OCI-LY7 (cell line): Measurements from ENCODE around the gene CSTB. TPM values are rescaled to one million over a fixed set of nuclear protein-coding genes. Genes with fewer than 3 reads are reported as not detected.

Experiments
- BruUV-seq: library from RNA; stranded (reverse); fragments of 400-500 nt; replicated peaks from 2 replicates; lab custom pipeline; 2021; lab: Mats Ljungman, UMichigan
- CTCF ChIA-PET: fragments of 300-600 bp; sonication (Branson Sonifier 250); formaldehyde crosslinking; loops from one replicate; lab custom pipeline; 2022; ENCODE audit warnings: antibody characterized with exemption; ENCODE audit not compliant: unreplicated experiment; lab: Charles Lee
- POLR2A ChIA-PET: fragments of 300-600 bp; sonication (Branson Sonifier 250); formaldehyde crosslinking; loops from one replicate; lab custom pipeline; 2022; ENCODE audit warnings: antibody characterized with exemption; lab: Charles Lee
- DNase-seq: peaks from one replicate; pipeline ENCODE4 v3.0.0-alpha.2; 2015; ENCODE audit warnings: low spot score
- H2AFZ ChIP-seq: fragments of 200-600 bp; sonication (generic), shearing (Covaris generic); 2 replicates; pipeline ENCODE4 v1.6.1; 2014; ENCODE audit warnings: mild to moderate bottlenecking, antibody characterized with exemption, low read length, moderate library complexity
- H3K27ac ChIP-seq: fragments of 200-600 bp; sonication (generic); 2 replicates; pipeline ENCODE4 v1.5.1; 2014; ENCODE audit warnings: mixed run types, low read depth, mild to moderate bottlenecking, moderate library complexity, low read length, inconsistent platforms; ENCODE audit not compliant: poor library complexity, severe bottlenecking
- H3K36me3 ChIP-seq: fragments of 200-600 bp; sonication (generic); 2 replicates; pipeline ENCODE4 v1.6.1; 2014; ENCODE audit warnings: mild to moderate bottlenecking, antibody characterized with exemption, low read length, moderate library complexity, mixed read lengths; ENCODE audit not compliant: insufficient read depth
- H3K4me1 ChIP-seq: fragments of 200-600 bp; sonication (generic); 2 replicates; pipeline ENCODE4 v1.5.1; 2014; ENCODE audit warnings: mild to moderate bottlenecking, low read length; ENCODE audit not compliant: insufficient read depth, poor library complexity, severe bottlenecking
- H3K4me2 ChIP-seq: fragments of 200-600 bp; sonication (generic); 2 replicates; pipeline ENCODE4 v1.6.1; 2014; ENCODE audit warnings: mild to moderate bottlenecking, low read length
- H3K4me3 ChIP-seq: fragments of 200-600 bp; sonication (generic); 2 replicates; pipeline ENCODE4 v1.5.1; 2014; ENCODE audit warnings: mild to moderate bottlenecking, low read depth, low read length; ENCODE audit not compliant: poor library complexity, severe bottlenecking
- H3K79me2 ChIP-seq: fragments of 200-600 bp; sonication (generic); 2 replicates; pipeline ENCODE4 v1.6.1; 2016; ENCODE audit warnings: low read depth, mild to moderate bottlenecking, low read length, moderate library complexity, mixed read lengths; ENCODE audit not compliant: insufficient read depth
- H3K9me2 ChIP-seq: fragments of 200-600 bp; sonication (generic); 2 replicates; pipeline ENCODE4 v1.6.1; 2016; ENCODE audit warnings: mild to moderate bottlenecking, low read length, mixed read lengths; ENCODE audit not compliant: insufficient read depth
- H3K9me3 ChIP-seq: fragments of 200-600 bp; sonication (generic); 2 replicates; pipeline ENCODE4 v1.6.1; 2014; ENCODE audit warnings: mild to moderate bottlenecking, mixed run types, low read length, mixed read lengths
- H4K20me1 ChIP-seq: fragments of 200-600 bp; sonication (generic); 2 replicates; pipeline ENCODE4 v1.6.1; 2014; ENCODE audit warnings: mild to moderate bottlenecking, antibody characterized with exemption, low read length, moderate library complexity, mixed read lengths; ENCODE audit not compliant: insufficient read depth
- CTCF ChIP-seq: fragments of 200-600 bp; sonication (generic); conservative IDR thresholded peaks from 2 replicates; pipeline ENCODE4 v1.5.1; 2014; ENCODE audit warnings: mild to moderate bottlenecking, antibody characterized with exemption, low read length, moderate library complexity, mixed read lengths
- EZH2phosphoT487 ChIP-seq: fragments of 200-600 bp; sonication (generic); IDR thresholded peaks from 2 replicates; pipeline ENCODE4 v1.6.1; 2018; ENCODE audit warnings: low read depth, borderline replicate concordance, mild to moderate bottlenecking, mixed run types, antibody characterized with exemption, low read length, moderate library complexity, mixed read lengths
- intact Hi-C: fragments of 100-400 bp; cut with micrococcal nuclease; formaldehyde crosslinking; loops from one replicate; pipeline ENCODE4 v1.10.0; 2022; ENCODE audit not compliant: unreplicated experiment
- total RNA-seq, 2 experiments: library from RNA; depleted of rRNA in 1 of 2; stranded (reverse); fragments of >200 nt in 1 of 2; shearing (Covaris generic) in 1 of 2; gene quantifications; 2 replicates each; pipeline ENCODE4 v1.2.3, GENCODE V29; 2014 to 2022

Gene CSTB
- total RNA-seq, 2 experiments from 2014 or later, result 15.6 to 33.3 TPM

- Histone ChIP-seq H4K20me1 (peaks cover 7% of the 10 kb centered on the region), H2AFZ (no peak overlapping the region), H3K4me3 (no peak overlapping the region), H3K79me2 (peaks cover 28% of the 10 kb centered on the region), H3K4me2 (no peak overlapping the region), H3K9me3 (no peaks in the 10 kb centered on the region), H3K9me2 (no peaks in the 10 kb centered on the region), H3K27ac (no peak overlapping the region), H3K36me3 (peaks cover 100% of the 10 kb centered on the region), H3K4me1 (peaks cover 9% of the 10 kb centered on the region)
- ChIA-PET POLR2A (no interaction called here), CTCF (no interaction called here)
- no peak for DNase-seq
- no TSS peak for BruUV-seq
- intact Hi-C loops, result no loop called here
- TF ChIP-seq CTCF (no peak), EZH2phosphoT487 (no peak)
These were observed 18.7 kb upstream of the CSTB start for GRCh38 chr21:43794857-43795256.

GRCh38 chr21:43794311-43794710 lies 18.2 kb upstream of the CSTB start:
- H3K27ac ChIP-seq, result no peak overlapping the region
- no peak for DNase-seq
- intact Hi-C loops, result no loop called here
- TF ChIP-seq CTCF, result no peak
- TF ChIP-seq EZH2phosphoT487, result no peak
- peaks cover 7% of the 10 kb centered on the region for H4K20me1 ChIP-seq
- H3K4me1 ChIP-seq, result peaks cover 9% of the 10 kb centered on the region
- H3K36me3 ChIP-seq, result peaks cover 97% of the 10 kb centered on the region
- no TSS peak for BruUV-seq
- H3K4me2 ChIP-seq, result no peak overlapping the region
- H3K4me3 ChIP-seq, result no peak overlapping the region
- ChIA-PET CTCF (no interaction called here), POLR2A (no interaction called here)
- no peaks in the 10 kb centered on the region for H3K9me3 ChIP-seq
- H3K9me2 ChIP-seq, result no peaks in the 10 kb centered on the region
- peaks cover 33% of the 10 kb centered on the region for H3K79me2 ChIP-seq
- H2AFZ ChIP-seq, result no peak overlapping the region

GRCh38 chr21:43793243-43793642 lies 17.1 kb upstream of the CSTB start:
- no TSS peak for BruUV-seq
- CTCF ChIA-PET, result no interaction called here
- Histone ChIP-seq H2AFZ (no peak overlapping the region), H4K20me1 (peaks cover 7% of the 10 kb centered on the region), H3K36me3 (peaks cover 86% of the 10 kb centered on the region), H3K79me2 (peaks cover 33% of the 10 kb centered on the region), H3K4me2 (no peak overlapping the region), H3K9me3 (no peaks in the 10 kb centered on the region), H3K4me3 (no peak overlapping the region), H3K27ac (no peak overlapping the region), H3K4me1 (peaks cover 15% of the 10 kb centered on the region), H3K9me2 (no peaks in the 10 kb centered on the region)
- intact Hi-C loops, result no loop called here
- TF ChIP-seq EZH2phosphoT487 (no peak), CTCF (no peak)
- POLR2A ChIA-PET, result interaction anchor here (0.7 kb wide), 1 partner anchor 11 kb away, joined by 4 read pairs; no protein-coding TSS in a partner anchor
- DNase-seq, result no peak
